Suprapubic skin (tissue), 4 donors: ENCODE results near the gene NRGN. TPM values are rescaled to one million over a fixed set of nuclear protein-coding genes. Genes with fewer than 3 reads are reported as not detected.

ENCODE experiments used
- DNase-seq, 2 donors: peaks; one replicate each; pipeline ENCODE4 v3.0.0-alpha.2; 2019; ENCODE audit warnings: low spot score in 2 of 2
- H3K27ac ChIP-seq: fragments of 200-600 bp; sonication (generic); one replicate; pipeline ENCODE4 v1.5.1; 2019
- H3K27me3 ChIP-seq: fragments of 200-600 bp; sonication (generic); one replicate; pipeline ENCODE4 v1.5.1; 2019
- H3K36me3 ChIP-seq: fragments of 200-600 bp; sonication (generic); one replicate; pipeline ENCODE4 v1.5.1; 2019
- H3K4me1 ChIP-seq: fragments of 200-600 bp; sonication (generic); one replicate; pipeline ENCODE4 v1.5.1; 2019
- H3K4me3 ChIP-seq: fragments of 200-600 bp; sonication (generic); one replicate; pipeline ENCODE4 v1.5.1; 2019; ENCODE audit warnings: mild to moderate bottlenecking
- H3K9me3 ChIP-seq: fragments of 200-600 bp; sonication (generic); one replicate; pipeline ENCODE4 v1.5.1; 2019
- CTCF ChIP-seq, 2 donors: fragments of 200-600 bp in 1 of 2; fragments of 450-650 bp in 1 of 2; sonication (generic) in 1 of 2; IDR thresholded peaks; one replicate each; pipeline ENCODE4 v1.5.1; 2016 to 2019; ENCODE audit warnings: antibody characterized with exemption in 2 of 2, mild to moderate bottlenecking in 1 of 2, moderate library complexity in 1 of 2
- EP300 ChIP-seq: sonication (generic); formaldehyde crosslinking; IDR thresholded peaks from one replicate; pipeline ENCODE4 v1.6.1; 2017; ENCODE audit warnings: antibody characterized with exemption
- POLR2A ChIP-seq, 2 donors: fragments of 450-650 bp; IDR thresholded peaks; one replicate each; pipeline ENCODE4 v1.6.1; 2017; ENCODE audit warnings: antibody characterized with exemption in 2 of 2, mild to moderate bottlenecking in 2 of 2, moderate library complexity in 2 of 2
- POLR2AphosphoS5 ChIP-seq, 3 donors: sonication (generic); formaldehyde crosslinking; IDR thresholded peaks; one replicate each; pipeline ENCODE4 v1.6.1; 2017; ENCODE audit warnings: antibody characterized with exemption in 3 of 3
- WGBS: methylation state at CpG from one replicate; pipeline ENCODE4 v1.1.5; 2018; 5-methylcytosine and 5-hydroxymethylcytosine counted together
- total RNA-seq, 4 donors: library from RNA; depleted of rRNA; stranded (reverse); fragments of >200 nt; gene quantifications; one replicate each; pipeline ENCODE4 v1.1.0, GENCODE V29; 2016

NRGN gene
- total RNA-seq, 4 donors from 2014 or later = 0.65 to 1.3 TPM; not detected in 2

- 94% methylated on average over 4 of the region's 4 CpGs for WGBS
- no peak overlapping the region for H3K27ac ChIP-seq
- H3K4me1 ChIP-seq = no peaks in the 10 kb centered on the region
- H3K9me3 ChIP-seq = no peaks in the 10 kb centered on the region
- no peaks in the 10 kb centered on the region for H3K36me3 ChIP-seq
- H3K4me3 ChIP-seq = no peak overlapping the region
- TF ChIP-seq EP300 (no peak), POLR2A (IDR thresholded peaks at IDR 0.05) (no peak), POLR2AphosphoS5 (IDR thresholded peaks at IDR 0.05) (no peak), CTCF (IDR thresholded peaks at IDR 0.05) (no peak)
- H3K27me3 ChIP-seq = no peaks in the 10 kb centered on the region
- DNase-seq = no peak
Observed at GRCh38 chr11:124783002-124783401, 43.3 kb downstream of the NRGN start.

DNA sequence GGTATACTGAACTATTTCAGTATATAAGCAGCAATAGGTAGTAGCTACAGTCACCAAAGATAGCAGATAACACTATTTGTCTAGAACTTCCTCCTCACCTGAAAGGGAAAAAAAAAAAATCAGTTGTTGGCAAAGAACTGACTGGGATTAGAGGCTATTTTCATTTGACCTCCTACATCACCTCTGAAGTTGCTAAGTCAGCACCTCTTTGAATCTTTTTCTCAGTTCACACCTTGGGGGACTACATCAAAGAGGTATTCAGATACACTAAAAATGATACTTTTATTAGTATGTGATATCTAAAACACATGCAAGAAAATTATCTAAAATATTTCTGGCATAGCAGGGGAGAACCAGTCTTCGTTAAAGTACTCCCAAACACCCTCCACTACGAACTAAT lies 44.3 kb downstream of the NRGN start:
- no peaks in the 10 kb centered on the region for H3K27me3 ChIP-seq
- no peaks in the 10 kb centered on the region for H3K36me3 ChIP-seq
- no peaks in the 10 kb centered on the region for H3K9me3 ChIP-seq
- 97% methylated on average over 2 of the region's 2 CpGs for WGBS
- no peak overlapping the region for H3K4me3 ChIP-seq
- no peak for TF ChIP-seq EP300
- TF ChIP-seq CTCF (IDR thresholded peaks at IDR 0.05) = no peak
- no peak for TF ChIP-seq POLR2A (IDR thresholded peaks at IDR 0.05)
- TF ChIP-seq POLR2AphosphoS5 (IDR thresholded peaks at IDR 0.05) = no peak
- no peak for DNase-seq
- H3K4me1 ChIP-seq = no peaks in the 10 kb centered on the region
- H3K27ac ChIP-seq = no peak overlapping the region

DNA sequence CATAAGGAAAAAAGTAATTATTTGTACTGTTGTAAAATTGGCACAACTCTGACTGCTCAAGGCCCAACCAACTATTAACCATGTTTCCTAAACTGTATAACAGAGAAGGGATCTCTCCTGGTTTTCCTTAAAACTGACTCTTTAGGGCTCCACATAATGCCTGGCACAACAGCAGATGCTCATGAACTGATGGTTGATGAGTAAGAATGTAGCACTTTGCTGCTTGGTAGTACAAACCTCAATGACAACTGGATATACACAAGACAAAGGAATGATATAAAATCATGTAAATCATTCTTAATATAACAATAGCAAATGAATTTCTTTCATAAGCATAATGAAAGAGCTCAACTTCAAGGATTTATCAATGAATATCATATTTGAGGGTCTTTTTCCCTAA lies 48.8 kb downstream of the NRGN start:
- Histone ChIP-seq H3K27ac (no peak overlapping the region), H3K9me3 (no peaks in the 10 kb centered on the region), H3K4me1 (no peaks in the 10 kb centered on the region), H3K27me3 (no peaks in the 10 kb centered on the region), H3K36me3 (no peaks in the 10 kb centered on the region), H3K4me3 (no peak overlapping the region)
- TF ChIP-seq POLR2AphosphoS5 (IDR thresholded peaks at IDR 0.05) = no peak
- no peak for TF ChIP-seq POLR2A (IDR thresholded peaks at IDR 0.05)
- TF ChIP-seq EP300 = no peak
- no peak for TF ChIP-seq CTCF (IDR thresholded peaks at IDR 0.05)
- no peak for DNase-seq

DNA sequence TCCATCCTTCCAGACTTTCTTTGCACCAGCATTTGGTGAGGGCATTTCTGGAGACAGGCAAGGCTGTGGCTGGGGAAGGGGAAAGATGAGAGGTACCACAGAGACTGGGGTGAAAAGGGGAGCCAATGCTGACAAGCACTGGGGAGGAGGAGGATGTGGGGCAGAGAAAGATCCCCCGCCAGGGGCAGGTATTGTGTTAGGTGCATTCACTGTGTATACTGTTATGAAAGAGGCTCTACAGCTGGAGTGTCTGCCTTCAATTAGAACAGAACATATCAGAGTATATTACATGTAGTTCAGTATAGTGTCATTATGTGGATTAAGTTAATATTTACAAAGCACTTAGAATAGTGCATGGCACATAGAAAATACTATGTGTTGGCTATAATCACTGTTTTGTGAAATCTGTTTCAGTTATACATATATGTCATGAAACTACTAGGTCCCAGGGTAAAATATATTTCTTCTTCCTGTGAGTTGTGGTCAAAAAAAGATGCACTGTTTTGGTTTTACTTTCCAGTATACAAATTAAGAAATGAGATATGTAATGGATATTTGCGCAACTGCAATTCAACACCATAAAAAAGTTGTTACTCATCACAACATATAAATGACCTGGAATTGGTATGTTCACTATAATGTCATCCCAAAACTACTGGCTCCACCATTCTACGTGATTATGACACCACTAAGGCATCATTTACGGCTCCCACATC lies 52.0 kb downstream of the NRGN start:
- DNase-seq = no peak
- TF ChIP-seq EP300 = no peak
- no peak for TF ChIP-seq CTCF (IDR thresholded peaks at IDR 0.05)
- TF ChIP-seq POLR2A (IDR thresholded peaks at IDR 0.05) = no peak
- no peak for TF ChIP-seq POLR2AphosphoS5 (IDR thresholded peaks at IDR 0.05)
- Histone ChIP-seq H3K27ac (no peak overlapping the region), H3K36me3 (no peaks in the 10 kb centered on the region), H3K4me3 (no peak overlapping the region), H3K27me3 (no peaks in the 10 kb centered on the region), H3K9me3 (no peaks in the 10 kb centered on the region), H3K4me1 (no peaks in the 10 kb centered on the region)
- 88% methylated on average over 4 of the region's 4 CpGs for WGBS

GRCh38 chr11:124793466-124794278 lies 53.9 kb downstream of the NRGN start:
- peak in 1 of 2 donors; percentile 37 for TF ChIP-seq CTCF (IDR thresholded peaks at IDR 0.05)
- TF ChIP-seq POLR2A (IDR thresholded peaks at IDR 0.05) = no peak
- 74% methylated on average over 2 of the region's 2 CpGs for WGBS
- Histone ChIP-seq H3K27me3 (no peaks in the 10 kb centered on the region), H3K4me3 (no peak overlapping the region), H3K27ac (no peak overlapping the region), H3K36me3 (no peaks in the 10 kb centered on the region), H3K9me3 (no peaks in the 10 kb centered on the region), H3K4me1 (peaks cover 12% of the 10 kb centered on the region)
- DNase-seq = no peak
